HG03442 (cell line): Measurements from ENCODE around the gene ADGRF1.
"Not testable (repeated sequence)": the region's sequence is repeated elsewhere in the genome, so short reads cannot be mapped to it uniquely, and the experiment has no call there.

Source experiments
- ATAC-seq: cut with Tn5 transposase; IDR thresholded peaks from one replicate; pipeline ENCODE4 v1.9.1; 2021; ENCODE audit warnings: mild to moderate bottlenecking, moderate library complexity; ENCODE audit not compliant: unreplicated experiment

The ADGRF1 gene

GRCh38 chr6:47023573-47023972 lies 18.6 kb downstream of the ADGRF1 start:
- ATAC-seq: no peak

- ATAC-seq: no peak
These were observed 19.9 kb downstream of the ADGRF1 start for GRCh38 chr6:47022191-47022590.

- no peak for ATAC-seq
These were observed 22.2 kb downstream of the ADGRF1 start for GRCh38 chr6:47019941-47020340.

- ATAC-seq: no peak
These were observed 25.2 kb downstream of the ADGRF1 start for GRCh38 chr6:47016909-47017308.

GRCh38 chr6:47016261-47016660 lies 25.9 kb downstream of the ADGRF1 start:
- no peak for ATAC-seq

GRCh38 chr6:47014401-47014800 lies 27.7 kb downstream of the ADGRF1 start:
- no peak for ATAC-seq

- ATAC-seq: no peak
These were observed 32.5 kb downstream of the ADGRF1 start for GRCh38 chr6:47009583-47009982.

GRCh38 chr6:47008397-47008763 lies 33.8 kb downstream of the ADGRF1 start:
- no peak for ATAC-seq

GRCh38 chr6:47007657-47008396 lies 34.3 kb downstream of the ADGRF1 start:
- ATAC-seq: no peak

- ATAC-seq: no peak
These were observed 36.6 kb downstream of the ADGRF1 start for GRCh38 chr6:47005486-47005885.

GRCh38 chr6:47004463-47004862 lies 37.7 kb downstream of the ADGRF1 start:
- ATAC-seq: no peak

GRCh38 chr6:47000842-47001241 lies 41.3 kb downstream of the ADGRF1 start:
- no peak for ATAC-seq

- no peak for ATAC-seq
These were observed 43.6 kb downstream of the ADGRF1 start for GRCh38 chr6:46998436-46999017.

- ATAC-seq: no peak
These were observed 44.5 kb downstream of the ADGRF1 start for GRCh38 chr6:46997646-46998045.

- no peak for ATAC-seq
These were observed 45.1 kb downstream of the ADGRF1 start for GRCh38 chr6:46996860-46997641.

GRCh38 chr6:46994933-46995332 lies 47.2 kb downstream of the ADGRF1 start:
- no peak for ATAC-seq

GRCh38 chr6:46993846-46994245 lies 48.3 kb downstream of the ADGRF1 start:
- ATAC-seq: no peak

GRCh38 chr6:46992391-46992790 lies 49.7 kb downstream of the ADGRF1 start:
- not testable (repeated sequence) for ATAC-seq

GRCh38 chr6:46990818-46991510 lies 51.2 kb downstream of the ADGRF1 start:
- ATAC-seq: not testable (repeated sequence)

GRCh38 chr6:46990031-46990644 lies 52.0 kb downstream of the ADGRF1 start:
- no peak for ATAC-seq

GRCh38 chr6:46989398-46989797 lies 52.7 kb downstream of the ADGRF1 start:
- no peak for ATAC-seq
